ENCODE results near the gene KRTAP10-11. TPM values are rescaled to one million over a fixed set of nuclear protein-coding genes. Genes with fewer than 3 reads are reported as not detected.
"Not testable (repeated sequence)": the region's sequence is repeated elsewhere in the genome, so short reads cannot be mapped to it uniquely, and the experiment has no call there.

KRTAP10-11 gene
- total RNA-seq, 1 experiment from 2014 or later = not detected

DNA sequence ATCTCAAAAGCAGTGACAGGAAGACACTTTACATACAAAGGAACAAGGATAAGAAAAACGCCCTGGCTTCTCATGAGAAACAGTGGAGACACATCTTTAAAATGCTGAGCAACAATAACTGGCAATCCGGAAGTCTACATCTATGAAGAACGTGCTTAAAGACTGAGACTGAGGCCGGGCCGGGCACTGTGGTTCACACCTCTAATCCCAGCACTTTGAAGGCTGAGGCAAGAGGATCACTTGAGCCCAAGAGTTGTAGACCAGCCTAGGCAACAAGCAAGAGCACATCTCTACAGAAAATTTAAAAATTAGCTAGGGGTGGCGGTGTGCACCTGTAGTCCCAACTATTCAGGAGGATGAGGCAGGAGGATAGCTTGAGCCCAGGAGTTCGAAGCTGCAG, 37.9 kb downstream of the KRTAP10-11 start:
- intact Hi-C loops (cut with micrococcal nuclease; ENCODE audit: unreplicated experiment) = no loop called here
- POLR2A ChIA-PET = no interaction called here
- CTCF ChIA-PET = no interaction called here

DNA sequence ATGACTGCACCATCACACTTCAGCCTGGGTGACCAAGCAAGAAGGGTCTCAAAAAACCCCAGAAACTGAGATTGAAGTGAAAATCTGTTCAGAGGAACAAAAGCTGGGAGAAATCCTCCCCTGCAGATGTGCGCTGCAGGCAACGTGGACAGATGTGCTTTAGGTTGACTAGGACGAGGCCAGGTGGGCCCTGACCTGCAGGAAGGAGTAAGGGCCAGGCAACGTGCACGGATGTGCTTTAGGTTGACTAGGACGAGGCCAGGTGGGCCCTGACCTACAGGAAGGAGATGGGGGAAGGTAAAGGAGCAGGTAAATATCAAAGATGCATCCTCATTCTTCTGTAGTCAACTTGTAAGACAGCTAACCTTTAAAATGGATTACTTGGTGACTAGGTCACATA, 38.3 kb downstream of the KRTAP10-11 start:
- Mint-ChIP-seq H3K27me3 (ENCODE audit: insufficient read depth, unreplicated experiment) (peaks cover 30% of the 10 kb centered on the region), H3K9me3 (ENCODE audit: unreplicated experiment) (no peaks in the 10 kb centered on the region), H3K36me3 (ENCODE audit: insufficient read depth, unreplicated experiment) (no peaks in the 10 kb centered on the region), H3K4me1 (ENCODE audit: low read depth, unreplicated experiment) (no peaks in the 10 kb centered on the region), H3K27ac (ENCODE audit: unreplicated experiment) (no peak overlapping the region), H3K4me3 (ENCODE audit: unreplicated experiment) (no peak overlapping the region)
- Histone ChIP-seq H3K27me3 (replicated peaks; ENCODE audit: control insufficient read depth, insufficient read depth, low read length) (no peaks in the 10 kb centered on the region), H3K9me3 (no peaks in the 10 kb centered on the region), H3K4me3 (ENCODE audit: low read depth, low read length) (no peak overlapping the region), H3K4me1 (no peaks in the 10 kb centered on the region), H3K36me3 (ENCODE audit: control insufficient read depth, insufficient read depth, low read length) (no peaks in the 10 kb centered on the region)
- CTCF ChIA-PET = no interaction called here
- BruUV-seq (replicated peaks) = no TSS peak
- intact Hi-C loops (cut with micrococcal nuclease; ENCODE audit: unreplicated experiment) = no loop called here
- POLR2A ChIA-PET = no interaction called here
- DNase-seq = no peak
- no peak for TF ChIP-seq CTCF (IDR thresholded peaks at IDR 0.05; ENCODE audit: insufficient read depth in 1 of 2, low read depth in 1 of 2, low read length in 1 of 2, severe bottlenecking in 1 of 2, unreplicated experiment in 1 of 2)

More for the DNA sequence above, 37.9 kb downstream of the KRTAP10-11 start:
- H3K27ac Mint-ChIP-seq (ENCODE audit: unreplicated experiment) = no peak overlapping the region
- Histone ChIP-seq H3K4me1 (no peaks in the 10 kb centered on the region), H3K27me3 (replicated peaks; ENCODE audit: control insufficient read depth, insufficient read depth, low read length) (no peaks in the 10 kb centered on the region), H3K9me3 (no peaks in the 10 kb centered on the region), H3K36me3 (ENCODE audit: control insufficient read depth, insufficient read depth, low read length) (no peaks in the 10 kb centered on the region), H3K4me3 (ENCODE audit: low read depth, low read length) (no peak overlapping the region)
- no peak for TF ChIP-seq CTCF (IDR thresholded peaks at IDR 0.05; ENCODE audit: insufficient read depth in 1 of 2, low read depth in 1 of 2, low read length in 1 of 2, severe bottlenecking in 1 of 2, unreplicated experiment in 1 of 2)
- no peaks in the 10 kb centered on the region for H3K9me3 Mint-ChIP-seq (ENCODE audit: unreplicated experiment)
- H3K4me3 Mint-ChIP-seq (ENCODE audit: unreplicated experiment) = no peak overlapping the region
- DNase-seq = no peak
- H3K36me3 Mint-ChIP-seq (ENCODE audit: insufficient read depth, unreplicated experiment) = no peaks in the 10 kb centered on the region
- no peaks in the 10 kb centered on the region for H3K4me1 Mint-ChIP-seq (ENCODE audit: low read depth, unreplicated experiment)
- peaks cover 30% of the 10 kb centered on the region for H3K27me3 Mint-ChIP-seq (ENCODE audit: insufficient read depth, unreplicated experiment)
- BruUV-seq (replicated peaks) = no TSS peak

- CTCF ChIA-PET; H3K9me3 Mint-ChIP-seq (ENCODE audit: unreplicated experiment); H3K4me3 ChIP-seq (ENCODE audit: low read depth, low read length); BruUV-seq (replicated peaks); H3K27ac Mint-ChIP-seq (ENCODE audit: unreplicated experiment); H3K4me1 ChIP-seq; intact Hi-C loops (cut with micrococcal nuclease; ENCODE audit: unreplicated experiment); POLR2A ChIA-PET; H3K36me3 ChIP-seq (ENCODE audit: control insufficient read depth, insufficient read depth, low read length); H3K36me3 Mint-ChIP-seq (ENCODE audit: insufficient read depth, unreplicated experiment); DNase-seq; H3K4me3 Mint-ChIP-seq (ENCODE audit: unreplicated experiment); H3K27me3 ChIP-seq (replicated peaks; ENCODE audit: control insufficient read depth, insufficient read depth, low read length); H3K4me1 Mint-ChIP-seq (ENCODE audit: low read depth, unreplicated experiment); H3K9me3 ChIP-seq: not testable (repeated sequence)
- peaks cover 29% of the 10 kb centered on the region for H3K27me3 Mint-ChIP-seq (ENCODE audit: insufficient read depth, unreplicated experiment)
Measured at GRCh38 chr21:44685050-44685449, 38.8 kb downstream of the KRTAP10-11 start.

Data from Caco-2 (cell line).